CD4-positive, alpha-beta T cell (primary cell): ENCODE data around the gene MPV17L. TPM values are rescaled to one million over a fixed set of nuclear protein-coding genes. Genes with fewer than 3 reads are reported as not detected.
"Not testable (repeated sequence)": the region's sequence is repeated elsewhere in the genome, so short reads cannot be mapped to it uniquely, and the experiment has no call there.

Experiments
- ATAC-seq: fragments of 200-7000 bp; cut with Tn5 transposase; one replicate; pipeline ENCODE4 v1.10.0; 2022; ENCODE audit warnings: mild to moderate bottlenecking; ENCODE audit not compliant: poor library complexity
- CTCF ChIA-PET: fragments of 350-600 bp; sonication (Branson Sonifier 250); formaldehyde crosslinking; loops from one replicate; lab custom pipeline; 2021; ENCODE audit warnings: antibody characterized with exemption, inconsistent platforms; lab: Charles Lee
- POLR2A ChIA-PET: fragments of 350-600 bp; sonication (Branson Sonifier 250); formaldehyde crosslinking; loops from one replicate; lab custom pipeline; 2021; ENCODE audit warnings: antibody characterized with exemption, inconsistent platforms; lab: Charles Lee
- DNase-seq, 14 experiments: peaks; one replicate each; pipeline ENCODE4 v3.0.0-alpha.2; 2013 to 2020; ENCODE audit warnings: mixed read lengths in 2 of 14
- H3K27ac ChIP-seq, 2 donors: one replicate each; pipeline versions ENCODE4 v1.5.1 to v1.7.0; 2013; ENCODE audit warnings: low read length in 2 of 2, low read depth in 1 of 2, mild to moderate bottlenecking in 1 of 2
- H3K27me3 ChIP-seq, 2 experiments: 1 replicate in 1 of 2; 2 replicates in 1 of 2; pipeline versions ENCODE4 v1.6.1 to v1.7.0; 2013; ENCODE audit warnings: low read length in 2 of 2, control low read depth in 1 of 2, mild to moderate bottlenecking in 1 of 2, moderate library complexity in 1 of 2; ENCODE audit not compliant: insufficient read depth in 2 of 2, control insufficient read depth in 1 of 2
- H3K36me3 ChIP-seq: one replicate; pipeline ENCODE4 v1.6.1; 2013; ENCODE audit warnings: low read length, control low read depth; ENCODE audit not compliant: insufficient read depth
- H3K4me1 ChIP-seq: one replicate; pipeline ENCODE4 v1.6.1; 2013; ENCODE audit warnings: low read length, control low read depth; ENCODE audit not compliant: insufficient read depth
- H3K4me3 ChIP-seq: one replicate; pipeline ENCODE4 v1.5.1; 2013; ENCODE audit warnings: mild to moderate bottlenecking, low read length, moderate library complexity
- H3K9me3 ChIP-seq, 2 experiments: 1 replicate in 1 of 2; 2 replicates in 1 of 2; pipeline versions ENCODE4 v1.6.1 to v1.7.0; 2013; ENCODE audit warnings: low read length in 2 of 2, mild to moderate bottlenecking in 2 of 2, control low read depth in 1 of 2, moderate library complexity in 1 of 2; ENCODE audit not compliant: control insufficient read depth in 1 of 2, insufficient read depth in 1 of 2
- H3K27ac Mint-ChIP-seq: one replicate; pipeline ENCODE4 v1.8.0; 2020; ENCODE audit warnings: mixed read lengths
- H3K27me3 Mint-ChIP-seq: one replicate; pipeline ENCODE4 v1.8.0; 2021; ENCODE audit warnings: mixed read lengths
- H3K36me3 Mint-ChIP-seq: one replicate; pipeline ENCODE4 v1.8.0; 2021; ENCODE audit warnings: low read depth, mixed read lengths
- H3K4me1 Mint-ChIP-seq: one replicate; pipeline ENCODE4 v1.8.0; 2021; ENCODE audit warnings: low read depth, mixed read lengths
- H3K4me3 Mint-ChIP-seq: one replicate; pipeline ENCODE4 v1.8.0; 2020; ENCODE audit warnings: mild to moderate bottlenecking, mixed read lengths
- H3K9me3 Mint-ChIP-seq: one replicate; pipeline ENCODE4 v1.8.0; 2020; ENCODE audit warnings: mixed read lengths
- intact Hi-C, 2 experiments: fragments of 100-400 bp; cut with DNase I in 1 of 2; cut with micrococcal nuclease in 1 of 2; formaldehyde crosslinking; loops; one replicate each; pipeline versions ENCODE4 v1.15.1 to v1.9.0; 2023 to 2025; cut with DNase I, micrococcal nuclease
- polyA plus RNA-seq, 2 donors: library from polyadenylated mRNA; unstranded; fragments of 120-200 nt; gene quantifications; one replicate each; pipeline ENCODE4 v1.2.1, GENCODE V29; 2013
- total RNA-seq, 174 experiments: library from RNA in 2 of 174; stranded (reverse) in 2 of 174; gene quantifications; one replicate each; pipeline ENCODE4 v1.2.3 and lab custom pipeline; 2021 to 2026

MPV17L gene
- total RNA-seq, result not detected
- polyA plus RNA-seq (2013, experiment 1 of 2), result 0.01 TPM
- polyA plus RNA-seq (2013, experiment 2 of 2), result 0.04 TPM
- 0 to 0.83 (median 0.07) reads per million in 172 experiments for total RNA-seq (lab: John Stamatoyannopoulos, UW)

DNA sequence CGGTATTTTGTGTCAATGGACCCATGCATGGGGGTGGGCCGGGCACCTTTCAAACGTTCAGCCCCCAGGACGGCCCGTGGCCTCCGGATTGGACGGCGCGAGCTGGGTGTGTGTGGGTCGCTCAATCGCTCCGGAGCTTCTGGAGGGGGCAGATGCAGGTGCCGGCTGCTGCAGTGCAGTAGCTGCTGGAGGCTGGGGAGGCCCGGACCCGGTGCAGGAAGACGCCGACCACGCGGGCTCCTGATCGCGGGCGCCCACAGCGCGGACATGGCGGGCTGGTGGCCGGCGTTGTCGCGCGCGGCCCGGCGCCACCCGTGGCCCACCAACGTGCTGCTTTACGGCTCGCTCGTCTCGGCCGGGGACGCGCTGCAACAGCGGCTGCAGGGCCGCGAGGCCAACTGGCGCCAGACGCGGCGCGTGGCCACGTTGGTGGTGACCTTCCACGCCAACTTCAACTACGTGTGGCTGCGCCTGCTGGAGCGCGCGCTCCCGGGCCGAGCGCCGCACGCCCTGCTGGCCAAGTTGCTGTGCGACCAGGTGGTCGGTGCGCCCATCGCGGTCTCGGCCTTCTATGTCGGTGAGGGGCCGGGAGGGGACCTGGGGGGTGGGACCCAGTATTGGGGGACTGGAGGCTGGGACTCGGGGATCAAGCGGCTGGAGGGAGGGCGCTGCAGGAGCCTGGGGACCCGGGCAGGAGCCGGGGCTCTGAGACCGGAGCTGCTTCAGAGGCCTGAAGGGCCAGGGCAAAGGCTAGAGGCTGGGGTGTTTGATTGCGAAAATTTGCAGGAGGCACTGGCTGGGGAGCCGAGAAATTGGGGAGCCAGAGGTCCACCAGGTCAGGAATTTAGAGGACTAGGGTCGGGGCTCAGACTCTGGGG is at the start of gene MPV17L:
Gene MPV17L, plus strand, starts transcription at position 124 of the 878 bp plus-strand sequence. Its CDS starts 144 bp downstream, at position 268.
- DNase-seq, H3K9me3 Mint-ChIP-seq, POLR2A ChIA-PET, H3K4me3 Mint-ChIP-seq, intact Hi-C loops, CTCF ChIA-PET, H3K36me3 Mint-ChIP-seq, H3K4me1 ChIP-seq, ATAC-seq, H3K27me3 ChIP-seq, H3K27ac Mint-ChIP-seq, H3K9me3 ChIP-seq, H3K4me3 ChIP-seq, H3K27ac ChIP-seq, H3K4me1 Mint-ChIP-seq, H3K36me3 ChIP-seq: not testable (repeated sequence)
- peaks cover 41% of the 10 kb centered on the region for H3K27me3 Mint-ChIP-seq

DNA sequence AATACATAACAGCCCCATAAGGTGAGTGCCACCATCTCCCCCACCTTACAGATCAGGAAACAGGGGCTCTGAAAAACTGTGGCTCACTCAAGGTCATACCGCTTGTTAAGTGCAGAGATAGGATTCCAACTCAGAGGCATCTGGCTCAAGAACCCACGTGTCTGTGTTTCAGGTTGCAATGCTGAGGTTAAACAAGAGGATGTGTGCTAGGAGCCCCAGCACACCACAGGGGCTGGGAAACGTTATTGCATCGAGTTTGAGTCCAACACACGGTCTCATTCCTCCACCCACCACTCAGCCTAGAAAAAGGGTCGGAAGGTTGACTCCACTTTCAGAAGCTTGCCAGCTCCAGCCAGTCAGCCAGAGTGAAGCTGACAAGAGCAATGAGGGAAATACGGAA is 46.8 kb upstream of the MPV17L start:
- H3K9me3 Mint-ChIP-seq, CTCF ChIA-PET, H3K4me1 Mint-ChIP-seq, H3K4me3 Mint-ChIP-seq, H3K36me3 ChIP-seq, H3K27ac Mint-ChIP-seq, H3K9me3 ChIP-seq, H3K36me3 Mint-ChIP-seq, H3K27ac ChIP-seq, POLR2A ChIA-PET, H3K27me3 Mint-ChIP-seq, intact Hi-C loops, H3K27me3 ChIP-seq, H3K4me3 ChIP-seq, ATAC-seq, DNase-seq, H3K4me1 ChIP-seq: not testable (repeated sequence)

DNA sequence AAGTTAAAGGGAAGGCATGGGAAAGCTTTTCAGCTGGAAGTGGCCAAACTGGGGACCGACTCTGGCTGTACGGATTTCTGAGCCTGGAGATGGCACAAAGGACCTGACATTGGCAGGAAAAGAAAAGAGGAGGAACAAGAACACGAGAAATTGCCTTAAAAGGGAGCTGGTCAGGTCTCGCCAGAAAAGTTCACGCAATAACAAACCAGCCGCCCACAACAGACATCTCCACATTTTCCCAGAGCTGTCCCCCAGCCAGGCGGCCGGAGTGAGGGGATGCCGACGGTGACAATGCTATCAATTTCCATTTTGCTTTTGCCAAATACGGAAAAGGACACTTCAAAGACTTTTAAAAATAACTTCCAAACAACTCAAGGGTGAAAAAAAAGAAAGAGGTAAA is 44.3 kb upstream of the MPV17L start:
- H3K4me1 Mint-ChIP-seq, H3K36me3 ChIP-seq, H3K4me3 ChIP-seq, H3K27ac Mint-ChIP-seq, H3K27me3 Mint-ChIP-seq, POLR2A ChIA-PET, ATAC-seq, DNase-seq, H3K36me3 Mint-ChIP-seq, H3K4me1 ChIP-seq, CTCF ChIA-PET, H3K9me3 Mint-ChIP-seq, H3K27me3 ChIP-seq, H3K4me3 Mint-ChIP-seq, intact Hi-C loops, H3K27ac ChIP-seq, H3K9me3 ChIP-seq: not testable (repeated sequence)

DNA sequence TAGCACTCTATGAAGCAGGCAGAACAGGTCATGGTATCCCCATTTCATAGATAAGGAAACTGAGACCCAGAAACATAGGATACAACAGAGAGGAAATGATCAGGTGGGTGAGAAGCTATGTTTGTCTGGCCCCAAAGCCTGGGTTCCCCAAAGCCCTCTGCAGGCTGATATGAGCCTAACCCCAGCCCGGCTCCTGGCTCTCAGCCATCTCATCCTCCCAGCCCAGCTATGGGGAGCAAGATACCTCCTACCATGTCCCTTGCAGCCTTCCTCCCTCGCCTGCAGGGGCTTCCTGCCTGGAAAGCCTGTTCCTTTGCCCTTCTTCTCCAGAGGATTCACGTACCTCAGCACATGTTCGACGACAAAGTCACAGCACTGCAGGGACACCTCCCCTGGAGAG is 43.8 kb upstream of the MPV17L start:
- H3K27ac Mint-ChIP-seq, H3K4me3 Mint-ChIP-seq, H3K36me3 Mint-ChIP-seq, ATAC-seq, H3K27ac ChIP-seq, H3K27me3 Mint-ChIP-seq, H3K4me1 ChIP-seq, H3K4me1 Mint-ChIP-seq, H3K27me3 ChIP-seq, CTCF ChIA-PET, H3K9me3 Mint-ChIP-seq, intact Hi-C loops, H3K4me3 ChIP-seq, POLR2A ChIA-PET, H3K36me3 ChIP-seq, H3K9me3 ChIP-seq, DNase-seq: not testable (repeated sequence)

DNA sequence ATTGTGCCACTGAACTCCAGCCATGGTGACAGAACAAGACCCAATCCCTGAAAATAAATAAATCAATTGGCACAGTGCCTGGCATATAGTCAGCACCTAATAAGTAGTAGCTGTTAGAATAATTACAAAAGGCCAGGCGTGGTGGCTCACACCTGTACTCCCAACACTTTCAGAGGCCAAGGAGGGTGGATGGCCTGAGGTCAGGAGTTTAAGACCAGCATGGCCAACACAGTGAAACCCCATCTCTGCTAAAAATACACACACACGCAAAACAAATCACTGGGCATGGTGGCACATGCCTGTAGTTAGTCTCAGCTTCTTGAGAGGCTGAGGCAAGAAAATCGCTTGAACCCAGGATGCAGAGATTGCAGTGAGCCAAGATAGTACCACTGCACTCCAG is 42.7 kb upstream of the MPV17L start:
- H3K27me3 ChIP-seq, H3K27ac ChIP-seq, POLR2A ChIA-PET, CTCF ChIA-PET, H3K9me3 Mint-ChIP-seq, H3K27me3 Mint-ChIP-seq, H3K4me3 ChIP-seq, ATAC-seq, H3K9me3 ChIP-seq, DNase-seq, intact Hi-C loops, H3K36me3 Mint-ChIP-seq, H3K4me1 Mint-ChIP-seq, H3K4me1 ChIP-seq, H3K36me3 ChIP-seq, H3K4me3 Mint-ChIP-seq, H3K27ac Mint-ChIP-seq: not testable (repeated sequence)

DNA sequence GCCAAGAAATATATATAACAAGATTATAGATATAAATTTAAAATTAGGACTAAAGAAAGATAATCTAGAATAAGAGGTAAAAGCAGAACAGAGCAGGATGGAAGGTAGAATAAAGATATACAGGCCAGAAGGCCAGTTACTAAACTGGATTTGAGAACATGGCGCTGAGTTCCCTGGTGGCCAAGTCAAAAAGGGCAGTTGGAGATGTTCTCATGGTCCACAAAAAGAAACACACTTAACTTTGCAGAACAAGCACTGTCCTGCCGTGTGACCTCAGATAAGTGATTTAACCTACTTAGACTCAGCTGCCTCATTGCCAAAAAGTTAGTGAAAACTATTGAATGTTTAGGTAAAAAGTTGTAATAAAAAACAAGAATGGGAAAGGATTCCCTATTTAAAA is 40.7 kb upstream of the MPV17L start:
- H3K4me3 ChIP-seq, H3K27me3 ChIP-seq, DNase-seq, ATAC-seq, H3K27ac ChIP-seq, H3K36me3 Mint-ChIP-seq, H3K36me3 ChIP-seq, H3K9me3 ChIP-seq, H3K27ac Mint-ChIP-seq, POLR2A ChIA-PET, H3K4me1 ChIP-seq, H3K9me3 Mint-ChIP-seq, intact Hi-C loops, H3K27me3 Mint-ChIP-seq, H3K4me3 Mint-ChIP-seq, H3K4me1 Mint-ChIP-seq, CTCF ChIA-PET: not testable (repeated sequence)

DNA sequence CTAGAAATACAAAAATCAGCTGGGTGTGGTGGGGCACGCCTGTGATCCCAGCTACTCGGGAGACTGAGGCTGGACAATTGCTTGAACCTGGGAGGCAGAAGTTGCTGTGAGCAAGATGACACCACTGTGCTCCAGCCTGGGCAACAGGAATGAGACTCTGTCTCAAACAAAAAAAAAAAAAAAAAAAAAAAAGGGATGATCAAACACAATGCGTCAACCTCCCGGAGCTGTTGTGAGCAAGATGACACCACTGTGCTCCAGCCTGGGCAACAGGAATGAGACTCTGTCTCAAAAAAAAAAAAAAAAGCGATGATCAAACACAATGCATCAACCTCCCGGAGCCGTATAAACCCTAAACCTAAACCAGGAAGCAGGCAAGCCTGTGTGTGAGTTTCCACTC is 38.1 kb upstream of the MPV17L start:
- POLR2A ChIA-PET, H3K9me3 Mint-ChIP-seq, H3K4me1 ChIP-seq, H3K27me3 ChIP-seq, intact Hi-C loops, DNase-seq, ATAC-seq, H3K27ac ChIP-seq, H3K27ac Mint-ChIP-seq, H3K36me3 Mint-ChIP-seq, H3K27me3 Mint-ChIP-seq, H3K4me3 ChIP-seq, H3K4me1 Mint-ChIP-seq, CTCF ChIA-PET, H3K4me3 Mint-ChIP-seq, H3K9me3 ChIP-seq, H3K36me3 ChIP-seq: not testable (repeated sequence)
